HG02610 (cell line): ENCODE data around the gene AMIGO3.
"Not testable (repeated sequence)": the region's sequence is repeated elsewhere in the genome, so short reads cannot be mapped to it uniquely, and the experiment has no call there.

Source experiments
- ATAC-seq: cut with Tn5 transposase; IDR thresholded peaks from one replicate; pipeline ENCODE4 v1.9.1; 2021; ENCODE audit warnings: mild to moderate bottlenecking, moderate library complexity; ENCODE audit not compliant: unreplicated experiment

The AMIGO3 gene

GRCh38 chr3:49689908-49690624 lies 29.4 kb downstream of the AMIGO3 start:
- ATAC-seq, result not testable (repeated sequence)

- peak; percentile 47 for ATAC-seq
Observed at GRCh38 chr3:49689046-49689907, 30.2 kb downstream of the AMIGO3 start, which contains the start of the genes MST1 and RNF123. MST1 (minus strand) TSS chr3:49689474; CDS start chr3:49688691, 783 bp downstream. RNF123 (plus strand) TSS chr3:49689557; CDS start chr3:49691166, 1,609 bp downstream.

- peak; percentile 5 for ATAC-seq
Observed at GRCh38 chr3:49688338-49689045, 31.0 kb downstream of the AMIGO3 start.

DNA sequence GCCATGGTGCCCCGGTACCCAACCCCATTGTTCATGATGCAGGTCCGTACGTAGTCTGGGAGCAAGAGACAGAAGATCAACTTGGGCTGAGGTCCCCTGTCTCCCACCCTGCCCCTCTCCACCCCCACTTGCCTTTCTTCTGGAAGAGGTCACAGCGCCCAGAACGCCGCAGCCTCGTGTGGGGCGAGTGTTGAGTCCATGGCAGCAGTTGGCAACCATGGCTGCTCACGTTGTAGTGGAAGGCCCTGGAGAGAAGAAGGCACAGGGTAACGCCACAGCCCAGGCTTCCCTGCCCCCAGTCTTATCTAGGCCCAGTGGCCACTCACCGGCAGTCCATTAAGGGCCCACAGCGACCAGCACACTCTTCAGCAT lies 32.1 kb downstream of the AMIGO3 start:
- not testable (repeated sequence) for ATAC-seq

- not testable (repeated sequence) for ATAC-seq
Observed at GRCh38 chr3:49686769-49687423, 32.6 kb downstream of the AMIGO3 start.

GRCh38 chr3:49686346-49686745 lies 33.1 kb downstream of the AMIGO3 start:
- not testable (repeated sequence) for ATAC-seq

DNA sequence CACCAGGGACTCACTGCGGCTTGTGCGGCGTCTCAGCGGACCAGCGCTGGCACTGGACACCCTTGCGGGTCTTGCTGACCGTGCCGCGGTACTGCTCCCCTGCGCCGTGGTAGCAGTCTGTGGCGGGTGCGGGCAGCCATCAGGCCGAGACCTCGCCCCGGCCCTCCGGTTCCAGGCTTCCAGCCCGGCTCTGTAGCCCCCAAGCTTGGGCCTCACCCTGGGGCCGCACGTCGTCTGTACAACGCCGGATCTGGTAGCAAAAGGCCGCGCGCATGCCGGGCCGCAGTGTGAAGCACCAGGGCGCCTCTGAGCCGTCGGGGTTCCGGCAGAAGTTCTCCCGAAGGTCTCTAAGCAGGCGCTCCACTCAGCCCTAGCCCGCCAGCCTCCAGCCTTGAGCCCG lies 33.6 kb downstream of the AMIGO3 start:
- ATAC-seq, result not testable (repeated sequence)

- ATAC-seq, result not testable (repeated sequence)
Observed at GRCh38 chr3:49685103-49685502, 34.4 kb downstream of the AMIGO3 start.

- not testable (repeated sequence) for ATAC-seq
Observed at GRCh38 chr3:49684453-49684852, 35.0 kb downstream of the AMIGO3 start.

DNA sequence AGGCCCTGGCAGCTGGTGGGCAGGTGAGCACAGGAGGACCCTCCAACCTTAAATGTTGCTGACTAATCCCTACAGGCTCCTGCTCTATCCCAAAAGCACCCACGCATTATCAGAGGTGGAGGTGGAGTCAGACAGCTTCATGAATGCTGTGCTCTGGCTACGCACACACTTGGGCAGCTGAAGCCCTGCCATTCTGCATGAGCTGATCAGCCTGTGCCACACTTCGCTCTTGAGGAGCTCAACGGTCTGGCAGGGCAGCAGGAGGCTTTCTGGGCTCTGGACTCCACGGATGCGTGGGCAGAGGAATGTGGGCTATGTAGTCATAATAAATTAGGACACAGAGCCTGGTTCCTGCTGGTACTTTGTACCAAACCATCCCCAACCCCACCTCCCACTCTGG lies 36.3 kb downstream of the AMIGO3 start:
- no peak for ATAC-seq

- no peak for ATAC-seq
Observed at GRCh38 chr3:49681543-49681942, 37.9 kb downstream of the AMIGO3 start.

DNA sequence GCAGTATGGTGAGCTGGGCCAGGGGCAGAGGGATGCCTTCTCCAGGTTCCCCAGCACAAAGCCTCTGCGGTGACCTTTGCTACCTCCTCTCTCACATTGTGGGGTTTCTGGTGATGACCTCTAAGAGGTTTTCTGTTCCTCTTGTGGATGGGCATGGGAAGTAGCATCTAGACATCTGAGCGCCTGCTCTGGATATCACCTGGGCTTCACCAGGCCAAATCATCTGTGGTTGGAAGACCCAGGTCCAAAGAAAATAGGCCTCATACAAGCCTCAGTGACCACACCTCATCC lies 38.3 kb downstream of the AMIGO3 start:
- no peak for ATAC-seq

GRCh38 chr3:49680493-49681231 lies 38.8 kb downstream of the AMIGO3 start:
- no peak for ATAC-seq

GRCh38 chr3:49675912-49676311 lies 43.6 kb downstream of the AMIGO3 start:
- ATAC-seq, result no peak

DNA sequence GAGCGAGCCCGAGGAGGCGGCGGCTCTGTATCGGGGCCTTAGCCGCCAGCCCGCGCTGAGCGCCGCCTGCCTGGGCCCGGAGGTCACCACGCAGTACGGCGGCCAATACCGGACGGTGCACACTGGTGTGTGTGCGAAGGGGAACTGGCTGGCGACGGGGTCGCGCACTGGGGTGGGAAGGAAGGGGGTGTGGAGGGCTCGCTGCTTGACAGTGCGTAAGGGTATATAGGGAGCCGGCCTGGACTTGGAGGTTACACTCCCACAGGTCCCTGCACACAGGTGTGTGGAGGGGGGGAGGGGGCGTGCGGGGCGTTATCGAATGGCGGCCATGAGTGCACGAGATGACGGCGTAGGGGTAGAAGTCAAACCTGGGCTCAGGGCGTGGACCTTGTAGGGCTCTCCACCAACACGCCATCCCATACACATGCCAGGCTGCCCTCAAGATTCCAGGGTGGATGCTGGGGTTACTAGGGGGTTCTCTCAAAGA lies 44.9 kb downstream of the AMIGO3 start:
- peak; percentile 16 for ATAC-seq

- ATAC-seq, result peak; percentile 77
Observed at GRCh38 chr3:49673715-49674496, 45.6 kb downstream of the AMIGO3 start, which contains the start of gene APEH. APEH (plus strand) TSS chr3:49674351; CDS start chr3:49674402, 51 bp downstream.

DNA sequence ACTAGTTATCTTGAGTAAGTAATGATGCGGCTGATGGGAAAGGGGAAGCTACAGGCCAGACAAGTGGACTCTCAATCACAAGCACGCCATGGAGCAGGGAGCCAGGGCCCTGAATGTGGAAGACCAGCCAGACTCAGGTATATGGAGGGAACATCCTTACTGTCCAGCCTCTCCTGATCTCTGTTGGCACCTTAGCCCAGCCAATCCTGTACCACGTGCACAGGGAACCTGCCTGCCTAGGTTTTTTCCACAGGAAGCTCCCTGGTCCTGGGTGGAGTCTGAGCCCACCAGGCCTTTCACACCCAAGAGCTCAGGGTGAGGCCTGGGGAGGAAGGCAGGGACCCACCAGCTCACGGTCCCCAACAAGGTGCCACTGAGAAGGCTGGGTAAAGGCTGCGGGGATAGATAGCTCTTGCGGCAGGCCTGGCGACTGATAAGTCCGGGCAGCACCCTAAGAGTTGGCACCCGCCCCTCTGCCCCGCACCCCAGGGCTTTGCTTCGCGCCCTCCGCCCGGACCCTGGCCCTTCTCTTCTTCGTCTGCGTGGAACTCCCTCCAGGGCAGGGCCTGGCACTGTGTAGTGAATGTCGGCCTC lies 46.3 kb downstream of the AMIGO3 start:
- ATAC-seq, result no peak
